WTC11 (cell line): ENCODE data around the gene MAZ. TPM values are rescaled to one million over a fixed set of nuclear protein-coding genes. Genes with fewer than 3 reads are reported as not detected.

ENCODE experiments used
- ATAC-seq: fragments of 200-7000 bp; cut with Tn5 transposase; 2 replicates; pipeline ENCODE4 v1.10.0; 2021; ENCODE audit warnings: mild to moderate bottlenecking, moderate library complexity
- Bru-seq: library from RNA; stranded (reverse); fragments of 400-500 nt; gene quantifications from one replicate; lab custom pipeline; 2021; lab: Mats Ljungman, UMichigan
- CTCF ChIA-PET: fragments of 300-600 bp; sonication (Branson Sonifier 250); formaldehyde crosslinking; loops from one replicate; lab custom pipeline; 2021; ENCODE audit warnings: antibody characterized with exemption; lab: Charles Lee
- POLR2A ChIA-PET: fragments of 350-600 bp; sonication (Branson Sonifier 250); formaldehyde crosslinking; loops from one replicate; lab custom pipeline; 2021; ENCODE audit warnings: antibody characterized with exemption; lab: Charles Lee
- DNase-seq: peaks from one replicate; pipeline ENCODE4 v3.0.0; 2021; ENCODE audit warnings: low spot score
- H3K27ac Mint-ChIP-seq: 2 replicates; pipeline ENCODE4 v1.8.0; 2021; ENCODE audit warnings: mixed read lengths
- H3K27me3 Mint-ChIP-seq: 2 replicates; pipeline ENCODE4 v1.8.0; 2021; ENCODE audit warnings: low read depth, mild to moderate bottlenecking, moderate library complexity, mixed read lengths
- H3K36me3 Mint-ChIP-seq: 2 replicates; pipeline ENCODE4 v1.8.0; 2021; ENCODE audit warnings: mixed read lengths
- H3K4me1 Mint-ChIP-seq: 2 replicates; pipeline ENCODE4 v1.8.0; 2022; ENCODE audit warnings: mixed read lengths
- H3K4me3 Mint-ChIP-seq: 2 replicates; pipeline ENCODE4 v1.8.0; 2021; ENCODE audit warnings: mild to moderate bottlenecking, moderate library complexity, mixed read lengths
- H3K9me3 Mint-ChIP-seq: 2 replicates; pipeline ENCODE4 v1.8.0; 2021; ENCODE audit warnings: mixed read lengths
- ATF1 ChIP-seq: sonication (generic); formaldehyde crosslinking; IDR thresholded peaks from 2 replicates; pipeline ENCODE4 v1.8.1; 2023; ENCODE audit warnings: mild to moderate bottlenecking, moderate library complexity, missing genetic modification reagents
- FOXJ3 ChIP-seq: sonication (generic); formaldehyde crosslinking; IDR thresholded peaks from 2 replicates; pipeline ENCODE4 v1.9.0; 2021; ENCODE audit warnings: missing genetic modification reagents, mild to moderate bottlenecking, borderline replicate concordance
- JAZF1 ChIP-seq: fragments of 250-450 bp; sonication (Bioruptor Pico); IDR thresholded peaks from 2 replicates; pipeline ENCODE4 v1.9.0; 2021; ENCODE audit warnings: moderate library complexity, mild to moderate bottlenecking, inconsistent platforms
- MYBL2 ChIP-seq: sonication (generic); formaldehyde crosslinking; IDR thresholded peaks from 2 replicates; pipeline ENCODE4 v1.8.1; 2023; ENCODE audit warnings: mild to moderate bottlenecking, moderate library complexity, missing genetic modification reagents
- NFE2L1 ChIP-seq: sonication (generic); formaldehyde crosslinking; IDR thresholded peaks from 2 replicates; pipeline ENCODE4 v1.8.1; 2023; ENCODE audit warnings: missing genetic modification reagents
- NR2C2 ChIP-seq: sonication (generic); formaldehyde crosslinking; IDR thresholded peaks from 2 replicates; pipeline ENCODE4 v1.8.0; 2022; ENCODE audit warnings: mild to moderate bottlenecking, missing genetic modification reagents
- PRRX2 ChIP-seq: fragments of 250-450 bp; sonication (Bioruptor Pico); IDR thresholded peaks from 2 replicates; pipeline ENCODE4 v1.8.0; 2021; ENCODE audit warnings: mild to moderate bottlenecking
- ZBTB21 ChIP-seq: sonication (generic); formaldehyde crosslinking; IDR thresholded peaks from 2 replicates; pipeline ENCODE4 v1.8.1; 2023; ENCODE audit warnings: mild to moderate bottlenecking, missing genetic modification reagents, borderline replicate concordance
- ZNF263 ChIP-seq: sonication (generic); formaldehyde crosslinking; IDR thresholded peaks from 2 replicates; pipeline ENCODE4 v1.8.1; 2022; ENCODE audit warnings: low read depth, mild to moderate bottlenecking, moderate library complexity, missing genetic modification reagents
- ZNF317 ChIP-seq: sonication (generic); formaldehyde crosslinking; IDR thresholded peaks from 2 replicates; pipeline ENCODE4 v1.8.1; 2023; ENCODE audit warnings: low read depth, mild to moderate bottlenecking, moderate library complexity, missing genetic modification reagents, borderline replicate concordance
- ZNF396 ChIP-seq: fragments of 250-450 bp; sonication (Bioruptor Pico); IDR thresholded peaks from 2 replicates; pipeline ENCODE4 v1.8.0; 2021; ENCODE audit warnings: mild to moderate bottlenecking, moderate library complexity, borderline replicate concordance
- ZNF416 ChIP-seq: fragments of 250-450 bp; sonication (Bioruptor Pico); IDR thresholded peaks from 2 replicates; pipeline ENCODE4 v1.9.0; 2021; ENCODE audit warnings: mild to moderate bottlenecking, inconsistent platforms
- long read RNA-seq, 3 experiments: library from RNA in 1 of 3; library from capped mRNA in 1 of 3; library from polyadenylated mRNA in 1 of 3; unstranded in 2 of 3; stranded (forward) in 1 of 3; transcript quantifications; one replicate each; pipeline ENCODE4 v2.0.0, GENCODE V29; 2021
- total RNA-seq: library from RNA; stranded (reverse); gene quantifications from 3 replicates; pipeline ENCODE4 v1.2.3, GENCODE V29; 2021
- TF ChIP-seq, protein P1 (sequence below): fragments of 250-450 bp; sonication (Bioruptor Pico); conservative IDR thresholded peaks from 2 replicates; pipeline ENCODE4 v1.9.0; 2021; ENCODE audit warnings: mild to moderate bottlenecking
- TF ChIP-seq, protein P2 (sequence below): sonication (generic); formaldehyde crosslinking; IDR thresholded peaks from 2 replicates; pipeline ENCODE4 v1.8.0; 2023; ENCODE audit warnings: missing genetic modification reagents
- TF ChIP-seq, protein P3 (sequence below): sonication (generic); formaldehyde crosslinking; IDR thresholded peaks from 2 replicates; pipeline ENCODE4 v1.8.0; 2022; ENCODE audit warnings: missing genetic modification reagents
- TF ChIP-seq, protein P4 (sequence below): sonication (generic); formaldehyde crosslinking; IDR thresholded peaks from 2 replicates; pipeline ENCODE4 v1.8.1; 2022; ENCODE audit warnings: low read depth, missing genetic modification reagents, borderline replicate concordance
- TF ChIP-seq, protein P5 (sequence below): sonication (generic); formaldehyde crosslinking; IDR thresholded peaks from 2 replicates; pipeline ENCODE4 v1.8.1; 2023; ENCODE audit warnings: mild to moderate bottlenecking, moderate library complexity, missing genetic modification reagents
- TF ChIP-seq, protein P6 (sequence below): sonication (generic); formaldehyde crosslinking; IDR thresholded peaks from 2 replicates; pipeline ENCODE4 v1.8.0; 2023; ENCODE audit warnings: missing genetic modification reagents, mild to moderate bottlenecking, borderline replicate concordance
- TF ChIP-seq, protein P7 (sequence below): fragments of 250-450 bp; sonication (Bioruptor Pico); IDR thresholded peaks from 2 replicates; pipeline ENCODE4 v1.9.0; 2021; ENCODE audit warnings: mild to moderate bottlenecking

Gene MAZ
- total RNA-seq (392 to 405 TPM (median 395 TPM) in 3 replicates), Bru-seq, nascent RNA (percentile 95 among the genes with signal in this experiment)
- long read RNA-seq, experiment 1, transcript MAZ-202 (5 exons, 2,532 nt), result major isoform, 291 of 817 reads
- long read RNA-seq, experiment 1, transcript MAZ-209 (2 exons, 1,313 nt), result minor isoform, 6 of 817 reads
- long read RNA-seq, experiment 1, transcript MAZ-201 (6 exons, 2,698 nt), result minor isoform, 195 of 817 reads
- long read RNA-seq, experiment 1, transcript MAZ-214 (3 exons, 1,464 nt), result minor isoform, 15 of 817 reads
- long read RNA-seq, experiment 1, partial matches to known transcripts, result 241 of 817 reads
- long read RNA-seq, experiment 1, other reads (novel, unspliced or antisense), result 54 of 817 reads
- long read RNA-seq, experiment 2, transcript MAZ-201 (6 exons, 2,698 nt), result minor isoform, 10 of 210 reads
- long read RNA-seq, experiment 2, transcript MAZ-209 (2 exons, 1,313 nt), result minor isoform, 18 of 210 reads
- long read RNA-seq, experiment 2, transcript MAZ-202 (5 exons, 2,532 nt), result major isoform, 29 of 210 reads
- long read RNA-seq, experiment 2, transcript MAZ-214 (3 exons, 1,464 nt), result minor isoform, 9 of 210 reads
- long read RNA-seq, experiment 2, partial matches to known transcripts, result 121 of 210 reads
- long read RNA-seq, experiment 2, other reads (novel, unspliced or antisense), result 17 of 210 reads
- long read RNA-seq, experiment 3, transcript MAZ-214 (3 exons, 1,464 nt), result major isoform, 21 of 44 reads
- long read RNA-seq, experiment 3, partial matches to known transcripts, result 16 of 44 reads
- long read RNA-seq, experiment 3, other reads (novel, unspliced or antisense), result 2 of 44 reads

DNA sequence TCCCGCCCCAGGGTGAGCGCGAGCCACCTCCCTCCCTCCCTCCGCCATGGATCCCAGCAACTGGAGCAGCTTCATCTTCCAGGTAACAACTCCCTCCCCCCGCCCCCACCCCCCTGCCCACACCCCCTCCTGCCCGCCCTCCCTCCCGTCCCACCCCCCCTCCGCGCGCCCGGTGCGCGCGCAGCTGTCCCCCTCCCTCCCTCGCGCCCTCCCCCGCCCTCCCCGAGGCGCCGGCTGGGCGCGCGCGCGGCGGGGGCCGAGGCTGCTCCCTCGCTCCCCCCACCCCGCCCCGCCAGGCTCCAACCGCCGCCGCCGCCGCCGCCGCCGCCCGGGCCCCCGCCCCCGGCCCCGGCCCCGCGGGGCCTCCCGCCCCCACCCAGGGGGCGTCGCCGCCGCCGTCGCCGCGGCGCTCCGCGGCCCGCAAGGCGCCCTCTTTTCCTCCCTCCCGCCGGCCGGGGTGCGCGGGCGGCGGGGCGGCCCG is at the start of gene MAZ:
MAZ (plus strand) TSS at position 431 of the 481 bp plus-strand sequence. CDS start 173 bp downstream, outside the sequence.
- no peaks in the 10 kb centered on the region for H3K9me3 Mint-ChIP-seq
- no peak for ATAC-seq
- peak within 1 kb of the TSS; percentile 100; the same call in 1 of the 2 replicates for H3K27ac Mint-ChIP-seq
- POLR2A ChIA-PET, result interaction anchor here (0.6 to 2.4 kb wide), 8 partner anchors 10 to 989 kb away, joined by 3 to 12 read pairs (median 5); partner anchors contain the start of genes CDIPT, KIF22, PAGR1 and QPRT
- peak within 1 kb of the TSS; percentile 99 for H3K4me3 Mint-ChIP-seq
- H3K4me1 Mint-ChIP-seq, result peaks cover 50% of the 10 kb centered on the region
- no peak for DNase-seq
- peaks cover 26% of the 10 kb centered on the region for H3K36me3 Mint-ChIP-seq
- H3K27me3 Mint-ChIP-seq, result no peaks in the 10 kb centered on the region
- CTCF ChIA-PET, result interaction anchor here (0.6 to 3.3 kb wide), 7 partner anchors 11 to 225 kb away, joined by 3 to 33 read pairs (median 19); partner anchors contain the start of genes ASPHD1, PAGR1, SEZ6L2 and TLCD3B
- TF ChIP-seq ZNF396 (no peak), ATF1 (CRISPR knock-in tag) (no peak), JAZF1 (CRISPR knock-in tag) (no peak), FOXJ3 (CRISPR knock-in tag) (no peak), NFE2L1 (CRISPR knock-in tag) (no peak), ZBTB21 (no peak), ZNF416 (no peak), NR2C2 (CRISPR knock-in tag) (no peak), MYBL2 (CRISPR knock-in tag) (no peak), ZNF317 (CRISPR knock-in tag) (no peak), PRRX2 (no peak), ZNF263 (no peak)
- TF ChIP-seq, protein P1, sequence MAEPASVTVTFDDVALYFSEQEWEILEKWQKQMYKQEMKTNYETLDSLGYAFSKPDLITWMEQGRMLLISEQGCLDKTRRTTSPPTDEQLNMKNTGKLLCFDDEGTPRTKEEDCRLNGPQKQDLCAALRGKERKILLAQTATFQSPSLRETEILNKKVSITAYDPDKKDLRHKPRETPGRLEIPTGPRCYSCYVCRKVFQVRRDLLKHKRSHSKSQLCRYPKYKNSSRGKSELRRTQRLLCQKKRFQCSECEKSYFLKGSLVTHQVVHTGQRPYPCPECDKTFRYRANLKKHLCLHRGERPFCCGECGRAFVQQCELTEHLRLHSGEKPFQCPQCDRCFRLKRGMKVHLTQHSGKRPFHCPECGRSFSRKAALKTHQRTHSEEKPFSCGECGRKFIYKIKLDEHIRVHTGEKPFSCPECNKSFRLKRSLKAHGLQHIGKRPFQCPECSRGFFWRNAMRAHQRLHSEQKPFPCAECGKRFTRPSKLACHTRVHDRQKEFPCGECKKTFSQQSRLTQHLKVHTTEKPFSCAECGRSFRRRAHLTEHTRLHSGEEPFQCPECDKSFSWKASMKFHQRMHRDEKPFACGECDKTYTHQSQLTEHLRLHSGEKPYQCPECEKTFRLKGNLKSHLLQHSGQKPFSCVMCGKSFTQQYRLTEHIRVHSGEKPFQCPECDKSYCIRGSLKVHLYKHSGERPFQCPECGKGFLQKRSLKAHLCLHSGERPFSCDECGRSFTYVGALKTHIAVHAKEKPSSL (CRISPR knock-in tag), result no peak
- TF ChIP-seq, protein P2, sequence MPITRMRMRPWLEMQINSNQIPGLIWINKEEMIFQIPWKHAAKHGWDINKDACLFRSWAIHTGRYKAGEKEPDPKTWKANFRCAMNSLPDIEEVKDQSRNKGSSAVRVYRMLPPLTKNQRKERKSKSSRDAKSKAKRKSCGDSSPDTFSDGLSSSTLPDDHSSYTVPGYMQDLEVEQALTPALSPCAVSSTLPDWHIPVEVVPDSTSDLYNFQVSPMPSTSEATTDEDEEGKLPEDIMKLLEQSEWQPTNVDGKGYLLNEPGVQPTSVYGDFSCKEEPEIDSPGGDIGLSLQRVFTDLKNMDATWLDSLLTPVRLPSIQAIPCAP, result no peak
- TF ChIP-seq, protein P3, sequence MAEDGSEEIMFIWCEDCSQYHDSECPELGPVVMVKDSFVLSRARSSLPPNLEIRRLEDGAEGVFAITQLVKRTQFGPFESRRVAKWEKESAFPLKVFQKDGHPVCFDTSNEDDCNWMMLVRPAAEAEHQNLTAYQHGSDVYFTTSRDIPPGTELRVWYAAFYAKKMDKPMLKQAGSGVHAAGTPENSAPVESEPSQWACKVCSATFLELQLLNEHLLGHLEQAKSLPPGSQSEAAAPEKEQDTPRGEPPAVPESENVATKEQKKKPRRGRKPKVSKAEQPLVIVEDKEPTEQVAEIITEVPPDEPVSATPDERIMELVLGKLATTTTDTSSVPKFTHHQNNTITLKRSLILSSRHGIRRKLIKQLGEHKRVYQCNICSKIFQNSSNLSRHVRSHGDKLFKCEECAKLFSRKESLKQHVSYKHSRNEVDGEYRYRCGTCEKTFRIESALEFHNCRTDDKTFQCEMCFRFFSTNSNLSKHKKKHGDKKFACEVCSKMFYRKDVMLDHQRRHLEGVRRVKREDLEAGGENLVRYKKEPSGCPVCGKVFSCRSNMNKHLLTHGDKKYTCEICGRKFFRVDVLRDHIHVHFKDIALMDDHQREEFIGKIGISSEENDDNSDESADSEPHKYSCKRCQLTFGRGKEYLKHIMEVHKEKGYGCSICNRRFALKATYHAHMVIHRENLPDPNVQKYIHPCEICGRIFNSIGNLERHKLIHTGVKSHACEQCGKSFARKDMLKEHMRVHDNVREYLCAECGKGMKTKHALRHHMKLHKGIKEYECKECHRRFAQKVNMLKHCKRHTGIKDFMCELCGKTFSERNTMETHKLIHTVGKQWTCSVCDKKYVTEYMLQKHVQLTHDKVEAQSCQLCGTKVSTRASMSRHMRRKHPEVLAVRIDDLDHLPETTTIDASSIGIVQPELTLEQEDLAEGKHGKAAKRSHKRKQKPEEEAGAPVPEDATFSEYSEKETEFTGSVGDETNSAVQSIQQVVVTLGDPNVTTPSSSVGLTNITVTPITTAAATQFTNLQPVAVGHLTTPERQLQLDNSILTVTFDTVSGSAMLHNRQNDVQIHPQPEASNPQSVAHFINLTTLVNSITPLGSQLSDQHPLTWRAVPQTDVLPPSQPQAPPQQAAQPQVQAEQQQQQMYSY (CRISPR knock-in tag), result no peak
- TF ChIP-seq, protein P4, sequence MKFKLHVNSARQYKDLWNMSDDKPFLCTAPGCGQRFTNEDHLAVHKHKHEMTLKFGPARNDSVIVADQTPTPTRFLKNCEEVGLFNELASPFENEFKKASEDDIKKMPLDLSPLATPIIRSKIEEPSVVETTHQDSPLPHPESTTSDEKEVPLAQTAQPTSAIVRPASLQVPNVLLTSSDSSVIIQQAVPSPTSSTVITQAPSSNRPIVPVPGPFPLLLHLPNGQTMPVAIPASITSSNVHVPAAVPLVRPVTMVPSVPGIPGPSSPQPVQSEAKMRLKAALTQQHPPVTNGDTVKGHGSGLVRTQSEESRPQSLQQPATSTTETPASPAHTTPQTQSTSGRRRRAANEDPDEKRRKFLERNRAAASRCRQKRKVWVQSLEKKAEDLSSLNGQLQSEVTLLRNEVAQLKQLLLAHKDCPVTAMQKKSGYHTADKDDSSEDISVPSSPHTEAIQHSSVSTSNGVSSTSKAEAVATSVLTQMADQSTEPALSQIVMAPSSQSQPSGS (CRISPR knock-in tag), result no peak
- TF ChIP-seq, protein P5, sequence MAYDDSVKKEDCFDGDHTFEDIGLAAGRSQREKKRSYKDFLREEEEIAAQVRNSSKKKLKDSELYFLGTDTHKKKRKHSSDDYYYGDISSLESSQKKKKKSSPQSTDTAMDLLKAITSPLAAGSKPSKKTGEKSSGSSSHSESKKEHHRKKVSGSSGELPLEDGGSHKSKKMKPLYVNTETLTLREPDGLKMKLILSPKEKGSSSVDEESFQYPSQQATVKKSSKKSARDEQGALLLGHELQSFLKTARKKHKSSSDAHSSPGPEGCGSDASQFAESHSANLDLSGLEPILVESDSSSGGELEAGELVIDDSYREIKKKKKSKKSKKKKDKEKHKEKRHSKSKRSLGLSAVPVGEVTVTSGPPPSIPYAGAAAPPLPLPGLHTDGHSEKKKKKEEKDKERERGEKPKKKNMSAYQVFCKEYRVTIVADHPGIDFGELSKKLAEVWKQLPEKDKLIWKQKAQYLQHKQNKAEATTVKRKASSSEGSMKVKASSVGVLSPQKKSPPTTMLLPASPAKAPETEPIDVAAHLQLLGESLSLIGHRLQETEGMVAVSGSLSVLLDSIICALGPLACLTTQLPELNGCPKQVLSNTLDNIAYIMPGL, result no peak
- TF ChIP-seq, protein P6, sequence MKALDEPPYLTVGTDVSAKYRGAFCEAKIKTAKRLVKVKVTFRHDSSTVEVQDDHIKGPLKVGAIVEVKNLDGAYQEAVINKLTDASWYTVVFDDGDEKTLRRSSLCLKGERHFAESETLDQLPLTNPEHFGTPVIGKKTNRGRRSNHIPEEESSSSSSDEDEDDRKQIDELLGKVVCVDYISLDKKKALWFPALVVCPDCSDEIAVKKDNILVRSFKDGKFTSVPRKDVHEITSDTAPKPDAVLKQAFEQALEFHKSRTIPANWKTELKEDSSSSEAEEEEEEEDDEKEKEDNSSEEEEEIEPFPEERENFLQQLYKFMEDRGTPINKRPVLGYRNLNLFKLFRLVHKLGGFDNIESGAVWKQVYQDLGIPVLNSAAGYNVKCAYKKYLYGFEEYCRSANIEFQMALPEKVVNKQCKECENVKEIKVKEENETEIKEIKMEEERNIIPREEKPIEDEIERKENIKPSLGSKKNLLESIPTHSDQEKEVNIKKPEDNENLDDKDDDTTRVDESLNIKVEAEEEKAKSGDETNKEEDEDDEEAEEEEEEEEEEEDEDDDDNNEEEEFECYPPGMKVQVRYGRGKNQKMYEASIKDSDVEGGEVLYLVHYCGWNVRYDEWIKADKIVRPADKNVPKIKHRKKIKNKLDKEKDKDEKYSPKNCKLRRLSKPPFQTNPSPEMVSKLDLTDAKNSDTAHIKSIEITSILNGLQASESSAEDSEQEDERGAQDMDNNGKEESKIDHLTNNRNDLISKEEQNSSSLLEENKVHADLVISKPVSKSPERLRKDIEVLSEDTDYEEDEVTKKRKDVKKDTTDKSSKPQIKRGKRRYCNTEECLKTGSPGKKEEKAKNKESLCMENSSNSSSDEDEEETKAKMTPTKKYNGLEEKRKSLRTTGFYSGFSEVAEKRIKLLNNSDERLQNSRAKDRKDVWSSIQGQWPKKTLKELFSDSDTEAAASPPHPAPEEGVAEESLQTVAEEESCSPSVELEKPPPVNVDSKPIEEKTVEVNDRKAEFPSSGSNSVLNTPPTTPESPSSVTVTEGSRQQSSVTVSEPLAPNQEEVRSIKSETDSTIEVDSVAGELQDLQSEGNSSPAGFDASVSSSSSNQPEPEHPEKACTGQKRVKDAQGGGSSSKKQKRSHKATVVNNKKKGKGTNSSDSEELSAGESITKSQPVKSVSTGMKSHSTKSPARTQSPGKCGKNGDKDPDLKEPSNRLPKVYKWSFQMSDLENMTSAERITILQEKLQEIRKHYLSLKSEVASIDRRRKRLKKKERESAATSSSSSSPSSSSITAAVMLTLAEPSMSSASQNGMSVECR (CRISPR knock-in tag), result no peak
- TF ChIP-seq, protein P7, sequence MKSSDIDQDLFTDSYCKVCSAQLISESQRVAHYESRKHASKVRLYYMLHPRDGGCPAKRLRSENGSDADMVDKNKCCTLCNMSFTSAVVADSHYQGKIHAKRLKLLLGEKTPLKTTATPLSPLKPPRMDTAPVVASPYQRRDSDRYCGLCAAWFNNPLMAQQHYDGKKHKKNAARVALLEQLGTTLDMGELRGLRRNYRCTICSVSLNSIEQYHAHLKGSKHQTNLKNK, result no peak
